Melanocyte of skin (primary cell): Measurements from ENCODE around the gene DDR2. TPM values are rescaled to one million over a fixed set of nuclear protein-coding genes. Genes with fewer than 3 reads are reported as not detected.

Source experiments
- small RNA-seq, 2 donors: library from RNA; depleted of rRNA; stranded (forward); fragments of <200 nt; gene quantifications; one replicate each; pipeline ENCODE3, GENCODE V24; 2012
- total RNA-seq, 2 donors: library from RNA; depleted of rRNA; stranded (reverse); fragments of >200 nt; gene quantifications; 2 replicates each; pipeline ENCODE4 v1.2.3, GENCODE V29; 2012

The DDR2 gene
- total RNA-seq, result 10 to 100 TPM; 41.0 to 57.3 TPM

DNA sequence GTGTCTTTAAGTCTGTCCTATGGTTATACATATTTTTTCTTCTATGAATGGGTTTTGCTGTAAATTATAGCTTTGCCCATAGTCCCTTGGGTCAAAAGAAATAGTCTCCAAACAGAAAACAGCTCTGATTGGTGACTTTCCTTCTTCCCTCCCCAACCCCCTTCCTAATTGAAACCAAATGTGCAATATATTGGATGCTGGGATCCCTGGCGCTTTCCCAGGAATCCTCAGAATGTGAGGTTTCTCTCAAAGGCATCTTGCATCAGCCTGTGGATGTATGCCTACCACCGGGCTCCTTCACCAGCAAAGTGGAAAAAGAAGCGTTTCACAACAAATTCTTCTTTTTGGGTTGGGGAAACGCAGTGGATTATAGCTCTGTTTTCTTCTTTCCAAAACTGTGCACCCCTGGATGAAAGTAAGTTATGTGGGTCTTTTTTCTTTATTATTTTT is at the start of gene DDR2:
Gene DDR2, plus strand, starts transcription at position 248 of the 450 bp plus-strand sequence. CDS start 86,600 bp downstream, outside the sequence.

DNA sequence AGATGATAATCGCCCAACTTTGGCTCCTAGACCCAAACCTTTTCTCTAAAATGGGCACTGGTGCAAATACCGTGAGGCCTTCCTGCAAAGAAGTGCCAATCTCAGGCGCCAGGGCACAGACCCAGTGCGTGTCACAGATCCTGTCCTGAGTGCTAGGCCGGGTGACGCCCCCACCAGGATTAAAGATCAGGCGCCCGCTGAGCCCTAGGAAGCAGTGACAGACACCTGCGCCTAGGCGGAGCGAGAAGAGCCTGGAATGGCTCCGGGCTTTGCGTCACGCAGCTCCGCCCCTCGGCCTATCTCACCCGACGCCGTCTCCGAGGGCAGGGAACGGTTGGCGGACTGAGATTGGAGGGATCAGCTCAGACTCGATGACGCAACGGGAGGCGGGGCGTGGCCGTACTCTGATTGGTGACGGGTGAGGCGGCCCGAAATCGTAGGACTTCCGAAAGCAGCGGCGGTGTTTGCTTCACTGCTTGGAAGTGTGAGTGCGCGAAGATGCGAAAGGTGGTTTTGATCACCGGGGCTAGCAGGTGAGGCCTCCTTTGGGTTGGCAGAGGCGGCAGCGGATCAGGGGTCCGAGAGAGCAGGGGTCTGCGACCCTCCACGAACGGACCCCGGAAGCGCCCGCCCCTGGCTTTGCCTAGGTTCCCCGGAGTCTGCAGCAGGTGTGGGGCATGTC is 158.2 kb downstream of the DDR2 start, which contains the start of gene HSD17B7:
Gene HSD17B7, plus strand, starts transcription at position 400 of the 682 bp plus-strand sequence. Its CDS starts 99 bp downstream, at position 499.

Small RNA genes lying within 50 kb of the gene (small RNA-seq; reads per million reads assigned to genes)
- gene RN7SL861P, result 0 reads per million in 2 donors

Other genes starting within 250 kb of the DDR2 start
- under 1 TPM in 1 of 2 donors, not detected in 1; under 0.01 TPM for gene SH2D1B, start 220.3 kb upstream of the DDR2 start, total RNA-seq
- 10 to 100 TPM; 58.5 to 74.9 TPM for gene UHMK1, start 134.6 kb upstream of the DDR2 start, total RNA-seq
- 10 to 100 TPM; 20.3 to 34.0 TPM for gene UAP1, start 70.7 kb upstream of the DDR2 start, total RNA-seq
- gene HSD17B7, start 158.2 kb downstream of the DDR2 start, total RNA-seq, result 10 to 100 TPM; 34.6 to 38.5 TPM
- gene CCDC190, start 228.7 kb downstream of the DDR2 start, total RNA-seq, result not detected